Neutrophil (primary cell): Measurements from ENCODE around the gene SALL1.

Experiments
- H3K27ac ChIP-seq: fragments of 200-600 bp; sonication (generic); 2 replicates; pipeline ENCODE4 v1.5.1; 2016; ENCODE audit warnings: mild to moderate bottlenecking, moderate library complexity
- H3K27me3 ChIP-seq: fragments of 200-600 bp; sonication (generic); 2 replicates; pipeline ENCODE4 v1.6.0; 2016; ENCODE audit warnings: mild to moderate bottlenecking
- H3K36me3 ChIP-seq: fragments of 200-600 bp; sonication (generic); 2 replicates; pipeline ENCODE4 v1.5.1; 2017
- H3K4me1 ChIP-seq, 2 experiments: fragments of 200-600 bp in 1 of 2; sonication (generic) in 1 of 2; 1 replicate in 1 of 2; 2 replicates in 1 of 2; pipeline versions ENCODE4 v1.5.1 to v1.6.1; 2013 to 2016; ENCODE audit warnings: low read depth in 1 of 2, low read length in 1 of 2, mild to moderate bottlenecking in 1 of 2, moderate library complexity in 1 of 2; ENCODE audit not compliant: control insufficient read depth in 1 of 2, insufficient read depth in 1 of 2
- H3K4me3 ChIP-seq, 2 experiments: fragments of 200-600 bp in 1 of 2; sonication (generic) in 1 of 2; 1 replicate in 1 of 2; 2 replicates in 1 of 2; pipeline ENCODE4 v1.5.1; 2013 to 2016; ENCODE audit warnings: low read depth in 1 of 2, low read length in 1 of 2, mild to moderate bottlenecking in 1 of 2, moderate library complexity in 1 of 2
- H3K9me3 ChIP-seq: fragments of 200-600 bp; sonication (generic); 2 replicates; pipeline ENCODE4 v1.5.1; 2016
- CTCF ChIP-seq: fragments of 200-600 bp; sonication (generic); IDR thresholded peaks from 2 replicates; pipeline ENCODE4 v1.5.1; 2016; ENCODE audit warnings: antibody characterized with exemption

The SALL1 gene

GRCh38 chr16:51140112-51140511 is 11.0 kb downstream of the SALL1 start:
- H3K27me3 ChIP-seq: peaks cover 64% of the 10 kb centered on the region
- H3K4me1 ChIP-seq: no peaks in the 10 kb centered on the region
- H3K27ac ChIP-seq: no peak overlapping the region
- no peak for TF ChIP-seq CTCF
- H3K36me3 ChIP-seq: no peaks in the 10 kb centered on the region
- H3K4me3 ChIP-seq: no peak overlapping the region
- H3K9me3 ChIP-seq: no peaks in the 10 kb centered on the region

- H3K4me3 ChIP-seq: no peak overlapping the region
- H3K9me3 ChIP-seq: no peaks in the 10 kb centered on the region
- no peak for TF ChIP-seq CTCF
- H3K4me1 ChIP-seq: no peaks in the 10 kb centered on the region
- no peak overlapping the region for H3K27ac ChIP-seq
- no peaks in the 10 kb centered on the region for H3K36me3 ChIP-seq
- H3K27me3 ChIP-seq: peaks cover 64% of the 10 kb centered on the region
Observed at GRCh38 chr16:51139568-51139967, 11.5 kb downstream of the SALL1 start.

- no peaks in the 10 kb centered on the region for H3K36me3 ChIP-seq
- no peaks in the 10 kb centered on the region for H3K9me3 ChIP-seq
- no peak overlapping the region for H3K4me3 ChIP-seq
- H3K4me1 ChIP-seq: no peaks in the 10 kb centered on the region
- H3K27me3 ChIP-seq: peaks cover 64% of the 10 kb centered on the region
- H3K27ac ChIP-seq: no peak overlapping the region
- no peak for TF ChIP-seq CTCF
Observed at GRCh38 chr16:51138178-51138577, 12.9 kb downstream of the SALL1 start.

GRCh38 chr16:51137097-51137496 is 14.0 kb downstream of the SALL1 start:
- Histone ChIP-seq H3K9me3 (no peaks in the 10 kb centered on the region), H3K27me3 (peaks cover 64% of the 10 kb centered on the region), H3K27ac (no peak overlapping the region), H3K4me1 (no peaks in the 10 kb centered on the region), H3K4me3 (no peak overlapping the region), H3K36me3 (no peaks in the 10 kb centered on the region)
- TF ChIP-seq CTCF: no peak

- TF ChIP-seq CTCF: no peak
- Histone ChIP-seq H3K4me1 (no peaks in the 10 kb centered on the region), H3K4me3 (no peak overlapping the region), H3K9me3 (no peaks in the 10 kb centered on the region), H3K27me3 (peaks cover 74% of the 10 kb centered on the region), H3K27ac (no peak overlapping the region), H3K36me3 (no peaks in the 10 kb centered on the region)
Observed at GRCh38 chr16:51134876-51135275, 16.2 kb downstream of the SALL1 start.

GRCh38 chr16:51134269-51134812 is 16.7 kb downstream of the SALL1 start:
- no peaks in the 10 kb centered on the region for H3K36me3 ChIP-seq
- H3K4me1 ChIP-seq: no peaks in the 10 kb centered on the region

More at GRCh38 chr16:51134269-51134812, 16.7 kb downstream of the SALL1 start:
- Histone ChIP-seq H3K27me3 (peaks cover 74% of the 10 kb centered on the region), H3K4me3 (no peak overlapping the region), H3K9me3 (no peaks in the 10 kb centered on the region), H3K27ac (no peak overlapping the region)
- TF ChIP-seq CTCF: no peak
